Gastrocnemius medialis (tissue), 4 donors: ENCODE results near the gene KCNIP3.
"Not testable (repeated sequence)": the region's sequence is repeated elsewhere in the genome, so short reads cannot be mapped to it uniquely, and the experiment has no call there.

Experiments used
- POLR2A ChIP-seq, 2 donors: fragments of 450-650 bp; IDR thresholded peaks; one replicate each; pipeline ENCODE4 v1.6.1; 2017; ENCODE audit warnings: antibody characterized with exemption in 2 of 2, mild to moderate bottlenecking in 2 of 2, moderate library complexity in 2 of 2
- TF ChIP-seq, protein P1 (sequence below), 5 experiments: fragments of 450-650 bp in 3 of 5; fragments of 200-600 bp in 2 of 5; sonication (generic) in 2 of 5; IDR thresholded peaks in 4 of 5; conservative IDR thresholded peaks in 1 of 5; 1 replicate in 4 of 5; 2 replicates in 1 of 5; pipeline ENCODE4 v1.5.1; 2016 to 2019; ENCODE audit warnings: antibody characterized with exemption in 5 of 5, mild to moderate bottlenecking in 3 of 5, moderate library complexity in 3 of 5

DNA sequence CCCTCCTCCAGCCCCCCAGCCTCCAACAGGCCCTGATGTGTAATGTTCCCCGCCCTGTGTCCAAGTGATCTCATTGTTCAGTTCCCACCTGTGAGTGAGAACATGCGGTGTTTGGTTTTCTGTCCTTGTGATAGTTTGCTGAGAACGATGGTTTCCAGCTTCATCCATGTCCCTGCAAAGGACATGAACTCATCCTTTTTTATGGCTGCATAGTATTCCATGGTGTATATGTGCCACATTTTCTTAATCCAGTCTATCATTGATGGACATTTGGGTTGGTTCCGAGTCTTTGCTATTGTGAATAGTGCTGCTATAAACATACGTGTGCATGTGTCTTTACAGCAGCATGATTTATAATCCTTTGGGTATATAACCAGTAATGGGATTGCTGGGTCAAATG is 58.3 kb downstream of the KCNIP3 start:
- TF ChIP-seq, protein P1, sequence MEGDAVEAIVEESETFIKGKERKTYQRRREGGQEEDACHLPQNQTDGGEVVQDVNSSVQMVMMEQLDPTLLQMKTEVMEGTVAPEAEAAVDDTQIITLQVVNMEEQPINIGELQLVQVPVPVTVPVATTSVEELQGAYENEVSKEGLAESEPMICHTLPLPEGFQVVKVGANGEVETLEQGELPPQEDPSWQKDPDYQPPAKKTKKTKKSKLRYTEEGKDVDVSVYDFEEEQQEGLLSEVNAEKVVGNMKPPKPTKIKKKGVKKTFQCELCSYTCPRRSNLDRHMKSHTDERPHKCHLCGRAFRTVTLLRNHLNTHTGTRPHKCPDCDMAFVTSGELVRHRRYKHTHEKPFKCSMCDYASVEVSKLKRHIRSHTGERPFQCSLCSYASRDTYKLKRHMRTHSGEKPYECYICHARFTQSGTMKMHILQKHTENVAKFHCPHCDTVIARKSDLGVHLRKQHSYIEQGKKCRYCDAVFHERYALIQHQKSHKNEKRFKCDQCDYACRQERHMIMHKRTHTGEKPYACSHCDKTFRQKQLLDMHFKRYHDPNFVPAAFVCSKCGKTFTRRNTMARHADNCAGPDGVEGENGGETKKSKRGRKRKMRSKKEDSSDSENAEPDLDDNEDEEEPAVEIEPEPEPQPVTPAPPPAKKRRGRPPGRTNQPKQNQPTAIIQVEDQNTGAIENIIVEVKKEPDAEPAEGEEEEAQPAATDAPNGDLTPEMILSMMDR (IDR thresholded peaks at IDR 0.05 in 4 of 5, conservative IDR thresholded peaks at IDR 0.05 in 1 of 5), result not testable (repeated sequence)
- TF ChIP-seq POLR2A (IDR thresholded peaks at IDR 0.05), result not testable (repeated sequence)
